GM10847 (cell line): ENCODE data around the gene MARCHF11.

ENCODE experiments used
- POLR2A ChIP-seq: IDR thresholded peaks from 2 replicates; pipeline ENCODE4 v1.6.1; 2011; ENCODE audit not compliant: insufficient read length; ENCODE audit errors: extremely low read depth

MARCHF11 gene

GRCh38 chr5:16143361-16144049 is 36.1 kb downstream of the MARCHF11 start:
- no peak for TF ChIP-seq POLR2A

- no peak for TF ChIP-seq POLR2A
These were observed 38.6 kb downstream of the MARCHF11 start for GRCh38 chr5:16140944-16141343.

GRCh38 chr5:16140417-16140816 is 39.2 kb downstream of the MARCHF11 start:
- TF ChIP-seq POLR2A: no peak

- TF ChIP-seq POLR2A: no peak
These were observed 42.4 kb downstream of the MARCHF11 start for GRCh38 chr5:16137177-16137576.

GRCh38 chr5:16135506-16135905 is 44.1 kb downstream of the MARCHF11 start:
- TF ChIP-seq POLR2A: no peak

- no peak for TF ChIP-seq POLR2A
These were observed 44.6 kb downstream of the MARCHF11 start for GRCh38 chr5:16135003-16135402.

GRCh38 chr5:16134204-16134603 is 45.4 kb downstream of the MARCHF11 start:
- TF ChIP-seq POLR2A: no peak

- TF ChIP-seq POLR2A: no peak
These were observed 47.7 kb downstream of the MARCHF11 start for GRCh38 chr5:16131878-16132277.

GRCh38 chr5:16128944-16129343 is 50.6 kb downstream of the MARCHF11 start:
- TF ChIP-seq POLR2A: no peak

GRCh38 chr5:16127865-16128544 is 51.6 kb downstream of the MARCHF11 start:
- TF ChIP-seq POLR2A: no peak

GRCh38 chr5:16120579-16120978 is 59.0 kb downstream of the MARCHF11 start:
- no peak for TF ChIP-seq POLR2A

GRCh38 chr5:16119790-16120189 is 59.8 kb downstream of the MARCHF11 start:
- TF ChIP-seq POLR2A: no peak

- no peak for TF ChIP-seq POLR2A
These were observed 64.5 kb downstream of the MARCHF11 start for GRCh38 chr5:16115140-16115539.

GRCh38 chr5:16108418-16108817 is 71.2 kb downstream of the MARCHF11 start:
- no peak for TF ChIP-seq POLR2A

GRCh38 chr5:16104961-16105360 is 74.6 kb downstream of the MARCHF11 start:
- no peak for TF ChIP-seq POLR2A

GRCh38 chr5:16095612-16096011 is 84.0 kb downstream of the MARCHF11 start:
- no peak for TF ChIP-seq POLR2A

- TF ChIP-seq POLR2A: no peak
These were observed 89.3 kb downstream of the MARCHF11 start for GRCh38 chr5:16090270-16090669.
